HEK293 (cell line): ENCODE results near the gene TIGD7.
A peak's percentile ranks its signal among the peaks of the same experiment; 100 is the strongest.

Source experiments
- CTCF ChIA-PET: fragments of 350-600 bp; formaldehyde crosslinking; extraction: SDS; loops from one replicate; lab custom pipeline; 2021; ENCODE audit warnings: antibody characterized with exemption; lab: Yijun Ruan, JAX
- POLR2A ChIA-PET: fragments of 300-600 bp; formaldehyde crosslinking; extraction: SDS; loops from one replicate; lab custom pipeline; 2020; ENCODE audit warnings: antibody characterized with exemption, inconsistent platforms; lab: Yijun Ruan, JAX
- H3K27ac ChIP-seq: fragments of 200-500 bp; sonication (Bioruptor generic); 2 replicates; pipeline ENCODE4 v1.5.1; 2014; ENCODE audit warnings: low read depth, low read length, control low read depth, inconsistent platforms; ENCODE audit errors: extremely low read depth
- H3K36me3 ChIP-seq, 2 experiments: fragments of 200-500 bp in 1 of 2; sonication (Bioruptor generic) in 1 of 2; 1 replicate in 1 of 2; 2 replicates in 1 of 2; pipeline ENCODE4 v1.5.1; 2014 to 2017; ENCODE audit warnings: inconsistent platforms in 2 of 2, low read length in 2 of 2; ENCODE audit not compliant: control insufficient read depth in 2 of 2, insufficient read depth in 1 of 2
- H3K4me1 ChIP-seq: fragments of 200-500 bp; sonication (Bioruptor generic); 2 replicates; pipeline ENCODE4 v1.5.1; 2014; ENCODE audit warnings: mild to moderate bottlenecking, low read length, inconsistent platforms; ENCODE audit not compliant: control insufficient read depth, insufficient read depth
- H3K4me3 ChIP-seq: 2 replicates; pipeline ENCODE4 v1.5.1; 2011; ENCODE audit warnings: low read depth, mild to moderate bottlenecking, control low read depth, low read length, moderate library complexity
- H3K9me3 ChIP-seq: fragments of 200-500 bp; sonication (Bioruptor generic); 2 replicates; pipeline ENCODE4 v1.5.1; 2014; ENCODE audit warnings: low read depth, low read length, inconsistent platforms; ENCODE audit not compliant: control insufficient read depth, insufficient read depth
- CTCF ChIP-seq: fragments of 450-650 bp; formaldehyde crosslinking; IDR thresholded peaks from 2 replicates; pipeline ENCODE4 v1.5.1; 2016; ENCODE audit warnings: missing biosample characterization, missing genetic modification characterization
- EGR2 ChIP-seq: fragments of 450-650 bp; formaldehyde crosslinking; IDR thresholded peaks from 2 replicates; pipeline ENCODE4 v1.5.1; 2016; ENCODE audit warnings: low read depth, missing biosample characterization, missing genetic modification characterization
- ZBTB1 ChIP-seq: fragments of 450-650 bp; formaldehyde crosslinking; IDR thresholded peaks from 2 replicates; pipeline ENCODE4 v1.5.1; 2016; ENCODE audit warnings: missing biosample characterization, missing genetic modification characterization
- ZBTB26 ChIP-seq: fragments of 450-650 bp; formaldehyde crosslinking; optimal IDR thresholded peaks from 2 replicates; pipeline ENCODE3; 2016; ENCODE audit warnings: missing biosample characterization, mild to moderate bottlenecking, missing genetic modification characterization
- ZNF10 ChIP-seq: fragments of 450-650 bp; formaldehyde crosslinking; IDR thresholded peaks from 2 replicates; pipeline ENCODE4 v1.5.1; 2017; ENCODE audit warnings: missing biosample characterization, missing genetic modification characterization
- ZNF121 ChIP-seq: fragments of 450-650 bp; formaldehyde crosslinking; IDR thresholded peaks from 2 replicates; pipeline ENCODE4 v1.5.1; 2016; ENCODE audit warnings: missing biosample characterization, missing genetic modification characterization
- ZNF148 ChIP-seq: fragments of 450-650 bp; formaldehyde crosslinking; IDR thresholded peaks from 2 replicates; pipeline ENCODE4 v1.5.0; 2017; ENCODE audit warnings: missing biosample characterization, missing genetic modification characterization, borderline replicate concordance
- ZNF18 ChIP-seq: fragments of 450-650 bp; formaldehyde crosslinking; IDR thresholded peaks from 2 replicates; pipeline ENCODE4 v1.5.1; 2016; ENCODE audit warnings: missing biosample characterization, missing genetic modification characterization
- ZNF2 ChIP-seq: fragments of 450-650 bp; formaldehyde crosslinking; IDR thresholded peaks from 2 replicates; pipeline ENCODE4 v1.5.1; 2016; ENCODE audit warnings: missing biosample characterization, missing genetic modification characterization
- ZNF266 ChIP-seq: fragments of 450-650 bp; formaldehyde crosslinking; IDR thresholded peaks from 2 replicates; pipeline ENCODE4 v1.5.1; 2016; ENCODE audit warnings: missing biosample characterization, missing genetic modification characterization, low read depth
- ZNF350 ChIP-seq: fragments of 450-650 bp; formaldehyde crosslinking; IDR thresholded peaks from 2 replicates; pipeline ENCODE4 v1.5.0; 2017; ENCODE audit warnings: missing biosample characterization, mild to moderate bottlenecking, missing genetic modification characterization
- ZNF394 ChIP-seq: fragments of 450-650 bp; formaldehyde crosslinking; IDR thresholded peaks from 2 replicates; pipeline ENCODE4 v1.5.1; 2016; ENCODE audit warnings: missing biosample characterization, missing genetic modification characterization, mild to moderate bottlenecking, moderate library complexity, borderline replicate concordance
- ZNF544 ChIP-seq: fragments of 450-650 bp; formaldehyde crosslinking; IDR thresholded peaks from 2 replicates; pipeline ENCODE4 v1.5.0; 2017; ENCODE audit warnings: missing biosample characterization, missing genetic modification characterization
- ZNF555 ChIP-seq: fragments of 450-650 bp; formaldehyde crosslinking; conservative IDR thresholded peaks from 2 replicates; pipeline ENCODE4 v1.5.1; 2017; ENCODE audit warnings: missing biosample characterization, mild to moderate bottlenecking, missing genetic modification characterization, inconsistent platforms
- ZNF580 ChIP-seq: fragments of 450-650 bp; formaldehyde crosslinking; IDR thresholded peaks from 2 replicates; pipeline ENCODE4 v1.5.1; 2016; ENCODE audit warnings: missing biosample characterization, missing genetic modification characterization
- ZNF654 ChIP-seq: fragments of 450-650 bp; formaldehyde crosslinking; IDR thresholded peaks from 2 replicates; pipeline ENCODE4 v1.5.1; 2016; ENCODE audit warnings: low read depth, missing biosample characterization, missing genetic modification characterization
- ZNF664 ChIP-seq: fragments of 450-650 bp; formaldehyde crosslinking; IDR thresholded peaks from 2 replicates; pipeline ENCODE4 v1.5.1; 2016; ENCODE audit warnings: missing biosample characterization, missing genetic modification characterization
- ZNF670 ChIP-seq: fragments of 450-650 bp; formaldehyde crosslinking; IDR thresholded peaks from 2 replicates; pipeline ENCODE4 v1.5.1; 2016; ENCODE audit warnings: missing biosample characterization, missing genetic modification characterization, low read depth
- ZNF792 ChIP-seq: fragments of 450-650 bp; formaldehyde crosslinking; IDR thresholded peaks from 2 replicates; pipeline ENCODE4 v1.5.1; 2016; ENCODE audit warnings: missing biosample characterization, missing genetic modification characterization
- ZSCAN4 ChIP-seq: fragments of 450-650 bp; formaldehyde crosslinking; IDR thresholded peaks from 2 replicates; pipeline ENCODE4 v1.5.1; 2017; ENCODE audit warnings: missing biosample characterization, missing genetic modification characterization

The TIGD7 gene

GRCh38 chr16:3268294-3268693, 36.9 kb downstream of the TIGD7 start (continued):
- TF ChIP-seq ZNF148 (tag by site-specific recombination) (no peak), ZNF792 (no peak), ZNF266 (no peak)

GRCh38 chr16:3266873-3267537, 38.2 kb downstream of the TIGD7 start:
- ChIA-PET POLR2A (interaction anchor here (1.0 to 2.8 kb wide), 3 partner anchors 16 to 95 kb away, joined by 3 to 16 read pairs (median 3); partner anchors contain the start of gene ZNF263), CTCF (interaction anchor here (0.6 to 3.0 kb wide), 18 partner anchors 10 to 564 kb away, joined by 3 to 35 read pairs (median 4); partner anchors contain the start of genes MEFV, ZNF200 and ZNF263)
- Histone ChIP-seq H3K9me3 (no peaks in the 10 kb centered on the region), H3K36me3 (no peaks in the 10 kb centered on the region), H3K4me3 (no peak overlapping the region), H3K4me1 (no peaks in the 10 kb centered on the region), H3K27ac (no peak overlapping the region)
- TF ChIP-seq ZNF121 (tag by site-specific recombination) (no peak), ZNF654 (tag by site-specific recombination) (peak; percentile 12; the same call in 1 of the 2 replicates), ZSCAN4 (tag by site-specific recombination) (peak; percentile 83), CTCF (peak; percentile 54; the same call in 1 of the 2 replicates), ZNF2 (tag by site-specific recombination) (peak; percentile 94), EGR2 (tag by site-specific recombination) (0 out of 2 replicates have a peak, but pooled peaks have one; percentile 4), ZNF555 (tag by site-specific recombination) (no peak), ZNF350 (tag by site-specific recombination) (no peak)

GRCh38 chr16:3264137-3265036, 40.8 kb downstream of the TIGD7 start:
- POLR2A ChIA-PET, result interaction anchor here (0.6 to 1.4 kb wide), 12 partner anchors 10 to 282 kb away, joined by 3 to 13 read pairs (median 3); partner anchors contain the start of genes NAA60, ZNF174, ZNF200 and ZNF263
- no peaks in the 10 kb centered on the region for H3K36me3 ChIP-seq
- peak overlapping the region; percentile 73 for H3K4me3 ChIP-seq
- no peaks in the 10 kb centered on the region for H3K9me3 ChIP-seq
- CTCF ChIA-PET, result interaction anchor here (0.6 to 1.1 kb wide), 2 partner anchors 59 to 135 kb away, joined by 3 read pairs; no protein-coding TSS in a partner anchor
- H3K4me1 ChIP-seq, result no peaks in the 10 kb centered on the region
- H3K27ac ChIP-seq, result peak overlapping the region; percentile 69
- TF ChIP-seq ZNF394 (peak; percentile 68; the same call in 1 of the 2 replicates), ZNF18 (tag by site-specific recombination) (no peak), ZNF121 (tag by site-specific recombination) (no peak), ZBTB26 (peak; percentile 91), ZBTB1 (no peak), ZNF664 (tag by site-specific recombination) (no peak), ZNF544 (tag by site-specific recombination) (no peak), ZNF10 (no peak), ZNF670 (tag by site-specific recombination) (no peak), ZNF580 (tag by site-specific recombination) (no peak)
